ENCODE data around the gene GREB1. TPM values are rescaled to one million over a fixed set of nuclear protein-coding genes. Genes with fewer than 3 reads are reported as not detected.

Gene GREB1
- total RNA-seq, 4 donors from 2014 or later = 3.0 to 6.1 (median 4.3) TPM

GRCh38 chr2:11639503-11639902 is 105.7 kb downstream of the GREB1 start:
- H3K4me1 ChIP-seq = no peaks in the 10 kb centered on the region
- no peak for TF ChIP-seq EP300 (IDR thresholded peaks at IDR 0.05)
- TF ChIP-seq CTCF (IDR thresholded peaks at IDR 0.05) = no peak
- TF ChIP-seq POLR2AphosphoS5 (IDR thresholded peaks at IDR 0.05) = no peak
- TF ChIP-seq POLR2A (IDR thresholded peaks at IDR 0.05) = no peak
- DNase-seq (ENCODE audit: low spot score in 2 of 2) = no peak
- no peak overlapping the region for H3K27ac ChIP-seq
- no peaks in the 10 kb centered on the region for H3K9me3 ChIP-seq
- peaks cover 30% of the 10 kb centered on the region for H3K36me3 ChIP-seq
- no peaks in the 10 kb centered on the region for H3K27me3 ChIP-seq
- WGBS = 76% methylated on average over 5 of the region's 5 CpGs
- H3K4me3 ChIP-seq = no peak overlapping the region

- H3K9me3 ChIP-seq = no peaks in the 10 kb centered on the region
- TF ChIP-seq CTCF (IDR thresholded peaks at IDR 0.05) = no peak
- no peak for TF ChIP-seq EP300 (IDR thresholded peaks at IDR 0.05)
- no peak for TF ChIP-seq POLR2AphosphoS5 (IDR thresholded peaks at IDR 0.05)
- no peaks in the 10 kb centered on the region for H3K27me3 ChIP-seq
- H3K36me3 ChIP-seq = peaks cover 25% of the 10 kb centered on the region
- 95% methylated on average over 27 of the region's 27 CpGs for WGBS
- no peaks in the 10 kb centered on the region for H3K4me1 ChIP-seq
- H3K4me3 ChIP-seq = no peak overlapping the region
- no peak overlapping the region for H3K27ac ChIP-seq
- no peak for DNase-seq (ENCODE audit: low spot score in 2 of 2)
These were observed 106.3 kb downstream of the GREB1 start for GRCh38 chr2:11640132-11640531.

DNA sequence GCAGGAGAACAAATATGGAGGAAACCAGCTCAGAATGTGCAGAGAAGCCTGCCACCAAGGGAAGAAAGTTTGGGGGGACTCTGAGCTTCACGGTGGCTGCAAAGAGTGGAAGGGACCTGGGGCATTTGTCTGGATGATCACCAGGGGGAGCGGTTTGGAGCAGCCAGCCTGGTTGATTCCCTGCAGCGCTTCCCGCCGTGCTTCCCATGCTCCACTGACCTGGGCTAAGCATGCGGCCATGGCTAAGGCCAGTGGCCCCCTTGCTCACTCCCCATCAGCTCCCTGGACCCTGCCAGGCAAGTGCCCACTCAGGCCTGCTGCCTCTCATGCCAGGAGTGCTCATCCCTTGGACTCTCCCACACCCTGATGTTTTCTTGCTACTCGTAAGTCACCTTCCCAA is 109.1 kb downstream of the GREB1 start:
- WGBS = 77% methylated on average over 7 of the region's 7 CpGs

GRCh38 chr2:11644293-11644692 is 110.4 kb downstream of the GREB1 start:
- H3K36me3 ChIP-seq = peaks cover 8% of the 10 kb centered on the region
- no peaks in the 10 kb centered on the region for H3K4me1 ChIP-seq
- H3K9me3 ChIP-seq = no peaks in the 10 kb centered on the region
- TF ChIP-seq POLR2AphosphoS5 (IDR thresholded peaks at IDR 0.05) (no peak), POLR2A (IDR thresholded peaks at IDR 0.05) (no peak), EP300 (IDR thresholded peaks at IDR 0.05) (no peak), CTCF (IDR thresholded peaks at IDR 0.05) (no peak)
- H3K27me3 ChIP-seq = no peaks in the 10 kb centered on the region
- WGBS = 82% methylated on average over 3 of the region's 3 CpGs
- no peak for DNase-seq (ENCODE audit: low spot score in 2 of 2)
- no peak overlapping the region for H3K27ac ChIP-seq
- no peak overlapping the region for H3K4me3 ChIP-seq

More for the DNA sequence above, 109.1 kb downstream of the GREB1 start:
- no peak overlapping the region for H3K27ac ChIP-seq
- no peak overlapping the region for H3K4me3 ChIP-seq
- no peaks in the 10 kb centered on the region for H3K4me1 ChIP-seq
- TF ChIP-seq POLR2A (IDR thresholded peaks at IDR 0.05) = no peak
- TF ChIP-seq EP300 (IDR thresholded peaks at IDR 0.05) = no peak
- no peak for TF ChIP-seq CTCF (IDR thresholded peaks at IDR 0.05)
- no peak for TF ChIP-seq POLR2AphosphoS5 (IDR thresholded peaks at IDR 0.05)
- H3K36me3 ChIP-seq = peaks cover 14% of the 10 kb centered on the region
- no peaks in the 10 kb centered on the region for H3K9me3 ChIP-seq
- H3K27me3 ChIP-seq = no peaks in the 10 kb centered on the region
- no peak for DNase-seq (ENCODE audit: low spot score in 2 of 2)

DNA sequence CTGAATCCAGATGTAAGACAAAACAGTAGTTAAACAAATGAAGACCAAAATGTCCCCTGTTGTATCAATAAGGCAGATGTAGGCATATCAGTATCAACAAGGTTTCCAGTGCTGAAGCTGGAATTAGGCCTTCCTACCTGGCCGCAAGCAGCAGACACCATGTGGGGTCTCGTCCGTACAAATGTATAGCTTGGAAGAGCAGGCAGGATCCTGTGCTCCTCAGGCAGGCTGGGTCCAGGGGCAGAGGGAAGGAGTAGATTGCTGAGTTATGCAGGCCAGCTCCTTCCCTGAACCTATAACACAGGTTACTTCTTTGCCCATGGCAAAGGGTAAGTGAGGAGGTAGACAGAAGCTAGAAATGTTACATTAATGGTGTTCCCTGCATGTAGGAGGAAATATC is 112.7 kb downstream of the GREB1 start:
- TF ChIP-seq POLR2AphosphoS5 (IDR thresholded peaks at IDR 0.05) (no peak), CTCF (IDR thresholded peaks at IDR 0.05) (no peak), POLR2A (IDR thresholded peaks at IDR 0.05) (no peak), EP300 (IDR thresholded peaks at IDR 0.05) (no peak)
- Histone ChIP-seq H3K36me3 (no peaks in the 10 kb centered on the region), H3K27me3 (no peaks in the 10 kb centered on the region), H3K27ac (no peak overlapping the region), H3K4me1 (no peaks in the 10 kb centered on the region), H3K9me3 (no peaks in the 10 kb centered on the region), H3K4me3 (no peak overlapping the region)
- no peak for DNase-seq (ENCODE audit: low spot score in 2 of 2)
- WGBS = 94% methylated on average over 3 of the region's 3 CpGs
